CD14-positive monocyte (primary cell): ENCODE data around the gene ALG3. TPM values are rescaled to one million over a fixed set of nuclear protein-coding genes. Genes with fewer than 3 reads are reported as not detected.

Source experiments
- DNase-seq, 3 donors: peaks; one replicate each; pipeline ENCODE4 v3.0.0-alpha.2; 2011 to 2022
- H2AFZ ChIP-seq: 2 replicates; pipeline ENCODE4 v1.6.0; 2012; ENCODE audit warnings: mild to moderate bottlenecking, low read depth, low read length, inconsistent platforms; ENCODE audit not compliant: insufficient read depth, poor library complexity, severe bottlenecking
- H3K27ac ChIP-seq, 2 donors: 1 replicate in 1 of 2; 2 replicates in 1 of 2; pipeline ENCODE4 v1.5.1; 2012 to 2013; ENCODE audit warnings: low read length in 2 of 2, control low read depth in 1 of 2, inconsistent platforms in 1 of 2, low read depth in 1 of 2, mild to moderate bottlenecking in 1 of 2
- H3K27me3 ChIP-seq, 2 donors: one replicate each; pipeline versions ENCODE4 v1.6.0 to v1.6.1; 2011 to 2013; ENCODE audit warnings: low read length in 2 of 2; ENCODE audit not compliant: control insufficient read depth in 2 of 2, insufficient read depth in 2 of 2
- H3K36me3 ChIP-seq, 2 donors: replicated peaks in 1 of 2; 1 replicate in 1 of 2; 2 replicates in 1 of 2; pipeline versions ENCODE4 v1.5.1 to v1.6.1; 2012 to 2013; ENCODE audit warnings: low read length in 2 of 2, control low read depth in 1 of 2, inconsistent platforms in 1 of 2, mild to moderate bottlenecking in 1 of 2; ENCODE audit not compliant: insufficient read depth in 2 of 2, control insufficient read depth in 1 of 2
- H3K4me1 ChIP-seq, 2 donors: 1 replicate in 1 of 2; 2 replicates in 1 of 2; pipeline versions ENCODE4 v1.5.1 to v1.6.1; 2012 to 2013; ENCODE audit warnings: low read length in 2 of 2, control low read depth in 1 of 2, inconsistent platforms in 1 of 2, mild to moderate bottlenecking in 1 of 2, moderate library complexity in 1 of 2; ENCODE audit not compliant: insufficient read depth in 2 of 2, control insufficient read depth in 1 of 2
- H3K4me2 ChIP-seq: replicated peaks from 2 replicates; pipeline ENCODE3; 2012; ENCODE audit warnings: low read length, moderate library complexity, mild to moderate bottlenecking; ENCODE audit not compliant: poor library complexity, severe bottlenecking; ENCODE audit errors: extremely low read depth
- H3K4me3 ChIP-seq, 3 experiments: fragments of 200-600 bp in 1 of 3; sonication (generic) in 1 of 3; replicated peaks in 1 of 3; 1 replicate in 2 of 3; 2 replicates in 1 of 3; pipeline ENCODE4 v1.5.1; 2011 to 2013; ENCODE audit warnings: low read length in 3 of 3, mild to moderate bottlenecking in 3 of 3, control low read depth in 2 of 3, low read depth in 2 of 3, inconsistent platforms in 1 of 3, moderate library complexity in 1 of 3
- H3K79me2 ChIP-seq: 2 replicates; pipeline ENCODE4 v1.6.0; 2012; ENCODE audit warnings: mild to moderate bottlenecking, control low read depth, inconsistent platforms, low read length, moderate library complexity; ENCODE audit not compliant: insufficient read depth
- H3K9ac ChIP-seq: 2 replicates; pipeline ENCODE4 v1.6.0; 2017; ENCODE audit warnings: low read length, mild to moderate bottlenecking; ENCODE audit not compliant: insufficient read depth, poor library complexity, severe bottlenecking
- H3K9me3 ChIP-seq, 2 donors: replicated peaks in 1 of 2; 1 replicate in 1 of 2; 2 replicates in 1 of 2; pipeline versions ENCODE4 v1.5.1 to v1.6.1; 2012 to 2013; ENCODE audit warnings: low read length in 2 of 2, control low read depth in 1 of 2; ENCODE audit not compliant: control insufficient read depth in 1 of 2, insufficient read depth in 1 of 2
- H4K20me1 ChIP-seq: 2 replicates; pipeline ENCODE4 v1.6.0; 2012; ENCODE audit warnings: mild to moderate bottlenecking, low read length, control low read depth, moderate library complexity; ENCODE audit not compliant: insufficient read depth
- H3K27ac Mint-ChIP-seq, 7 donors: one replicate each; pipeline ENCODE4 v1.8.0; 2020; ENCODE audit warnings: mild to moderate bottlenecking in 7 of 7, mixed read lengths in 7 of 7, moderate library complexity in 6 of 7, inconsistent platforms in 2 of 7
- H3K27me3 Mint-ChIP-seq, 3 donors: one replicate each; pipeline ENCODE4 v1.8.0; 2021 to 2022; ENCODE audit warnings: low read depth in 3 of 3, mild to moderate bottlenecking in 3 of 3, mixed read lengths in 3 of 3, moderate library complexity in 3 of 3, inconsistent platforms in 1 of 3
- H3K36me3 Mint-ChIP-seq, 2 donors: one replicate each; pipeline ENCODE4 v1.8.0; 2020; ENCODE audit warnings: mixed read lengths in 2 of 2, inconsistent platforms in 1 of 2, mild to moderate bottlenecking in 1 of 2
- H3K4me1 Mint-ChIP-seq: one replicate; pipeline ENCODE4 v1.8.0; 2020; ENCODE audit warnings: mild to moderate bottlenecking, mixed read lengths
- H3K4me3 Mint-ChIP-seq, 2 donors: one replicate each; pipeline ENCODE4 v1.8.0; 2020; ENCODE audit warnings: mild to moderate bottlenecking in 2 of 2, mixed read lengths in 2 of 2, moderate library complexity in 1 of 2
- H3K9me3 Mint-ChIP-seq, 7 donors: one replicate each; pipeline ENCODE4 v1.8.0; 2020 to 2022; ENCODE audit warnings: mixed read lengths in 7 of 7, mild to moderate bottlenecking in 6 of 7, moderate library complexity in 6 of 7, inconsistent platforms in 2 of 7
- WGBS: methylation state at CpG from one replicate; pipeline ENCODE4 v1.1.5; 2013; ENCODE audit warnings: missing lambda C conversion rate; ENCODE audit not compliant: insufficient coverage; 5-methylcytosine and 5-hydroxymethylcytosine counted together
- intact Hi-C, 2 donors: fragments of 100-400 bp; cut with micrococcal nuclease; formaldehyde crosslinking; loops; one replicate each; pipeline versions ENCODE4 v1.15.0 to v1.15.1; 2023
- polyA plus RNA-seq, 3 donors: library from polyadenylated mRNA; depleted of rRNA in 1 of 3; unstranded in 2 of 3; stranded (reverse) in 1 of 3; fragments of 300-500 nt in 2 of 3; fragments of >200 nt in 1 of 3; fragmentation: Illumina TruSeq in 2 of 3; gene quantifications; 1 replicate in 2 of 3; 2 replicates in 1 of 3; pipeline ENCODE4 v1.2.3, GENCODE V29; 2012 to 2021
- TF ChIP-seq, protein P1 (sequence below): fragments of 200-600 bp; IDR thresholded peaks from one replicate; pipeline ENCODE4 v1.8.0; 2022; ENCODE audit warnings: antibody characterized with exemption, mild to moderate bottlenecking

Gene ALG3
- polyA plus RNA-seq, 3 donors: 29.0 to 60.8 (median 56.4) TPM

- Mint-ChIP-seq H3K4me1 (peaks cover 8% of the 10 kb centered on the region), H3K27me3 (peaks cover 54 to 70% (median 57%) of the 10 kb centered on the region in 3 donors), H3K36me3 (no peaks in the 10 kb centered on the region), H3K4me3 (peak overlapping the region in 1 of 2 donors; percentile 81), H3K27ac (peak overlapping the region in 1 of 7 donors; percentile 47), H3K9me3 (peaks cover 0 to 16% (median 6%) of the 10 kb centered on the region in 7 donors)
- peaks cover 0 to 15% of the 10 kb centered on the region in 2 donors for H3K9me3 ChIP-seq
- DNase-seq: no peak
- intact Hi-C loops: no loop called here
- H3K36me3 ChIP-seq: no peaks in the 10 kb centered on the region
- H2AFZ ChIP-seq: no peak overlapping the region
- H3K27ac ChIP-seq: no peak overlapping the region
- 58% methylated on average over 3 of the region's 3 CpGs for WGBS
- H3K79me2 ChIP-seq: no peaks in the 10 kb centered on the region
- no peaks in the 10 kb centered on the region for H4K20me1 ChIP-seq
- H3K9ac ChIP-seq: no peak overlapping the region
- peaks cover 49 to 57% of the 10 kb centered on the region in 2 donors for H3K27me3 ChIP-seq
- no peak overlapping the region for H3K4me3 ChIP-seq
- no peak overlapping the region for H3K4me2 ChIP-seq
- TF ChIP-seq, protein P1, sequence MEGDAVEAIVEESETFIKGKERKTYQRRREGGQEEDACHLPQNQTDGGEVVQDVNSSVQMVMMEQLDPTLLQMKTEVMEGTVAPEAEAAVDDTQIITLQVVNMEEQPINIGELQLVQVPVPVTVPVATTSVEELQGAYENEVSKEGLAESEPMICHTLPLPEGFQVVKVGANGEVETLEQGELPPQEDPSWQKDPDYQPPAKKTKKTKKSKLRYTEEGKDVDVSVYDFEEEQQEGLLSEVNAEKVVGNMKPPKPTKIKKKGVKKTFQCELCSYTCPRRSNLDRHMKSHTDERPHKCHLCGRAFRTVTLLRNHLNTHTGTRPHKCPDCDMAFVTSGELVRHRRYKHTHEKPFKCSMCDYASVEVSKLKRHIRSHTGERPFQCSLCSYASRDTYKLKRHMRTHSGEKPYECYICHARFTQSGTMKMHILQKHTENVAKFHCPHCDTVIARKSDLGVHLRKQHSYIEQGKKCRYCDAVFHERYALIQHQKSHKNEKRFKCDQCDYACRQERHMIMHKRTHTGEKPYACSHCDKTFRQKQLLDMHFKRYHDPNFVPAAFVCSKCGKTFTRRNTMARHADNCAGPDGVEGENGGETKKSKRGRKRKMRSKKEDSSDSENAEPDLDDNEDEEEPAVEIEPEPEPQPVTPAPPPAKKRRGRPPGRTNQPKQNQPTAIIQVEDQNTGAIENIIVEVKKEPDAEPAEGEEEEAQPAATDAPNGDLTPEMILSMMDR: no peak
- H3K4me1 ChIP-seq: peaks cover 4 to 8% of the 10 kb centered on the region in 2 donors
Observed at GRCh38 chr3:184231671-184232070, 17.1 kb downstream of the ALG3 start.

DNA sequence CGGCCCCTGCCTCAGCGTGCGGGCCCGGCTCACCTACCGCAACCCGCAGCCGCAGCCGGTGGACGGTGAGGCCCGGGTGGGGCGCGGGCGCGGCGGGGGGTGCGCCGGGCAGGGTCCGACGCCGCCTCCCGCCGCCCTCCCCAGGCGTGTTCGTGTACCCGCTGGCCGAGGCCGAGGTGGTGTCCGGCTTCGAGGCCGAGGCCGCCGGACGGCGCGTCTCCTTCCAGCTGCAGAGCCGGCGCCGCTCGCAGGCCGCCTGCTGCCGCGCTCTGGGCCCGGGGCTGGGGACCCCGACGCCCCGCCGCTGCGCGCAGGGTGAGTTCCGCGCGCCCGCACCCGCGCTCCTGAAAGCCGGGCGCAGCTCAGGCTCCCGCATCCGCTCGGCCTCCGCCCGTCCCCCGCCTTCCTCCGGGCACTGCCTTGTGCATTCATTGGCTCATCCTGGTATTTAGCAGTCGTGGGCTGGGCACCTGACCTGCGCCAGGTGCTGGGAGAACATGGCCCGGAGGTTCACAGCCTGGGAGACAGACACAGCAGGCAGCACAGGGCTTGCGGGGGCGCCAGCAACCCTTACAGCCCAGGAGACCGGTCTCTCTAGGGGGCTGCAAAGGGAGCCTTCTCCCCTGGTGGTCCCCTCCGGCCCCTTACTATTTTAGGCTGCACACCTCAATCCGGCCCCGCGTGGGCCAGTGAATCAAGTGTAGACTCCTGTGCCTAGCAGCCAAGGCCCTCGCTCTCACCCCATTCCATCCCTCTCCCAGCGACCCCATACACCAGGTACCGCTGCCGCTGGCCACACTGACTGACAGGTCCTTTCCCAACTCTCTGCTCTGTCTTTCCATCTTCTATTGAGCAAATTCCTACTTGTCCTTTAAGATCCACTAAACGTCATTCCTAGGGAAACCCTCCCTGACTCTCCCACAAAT lies 17.9 kb downstream of the ALG3 start:
- Histone ChIP-seq H3K4me1 (peaks cover 4 to 8% of the 10 kb centered on the region in 2 donors), H3K4me2 (peak overlapping the region; percentile 15), H3K9ac (no peak overlapping the region), H3K79me2 (no peaks in the 10 kb centered on the region), H3K9me3 (peaks cover 0 to 15% of the 10 kb centered on the region in 2 donors), H4K20me1 (no peaks in the 10 kb centered on the region), H3K4me3 (no peak overlapping the region), H3K27me3 (peaks cover 50 to 60% of the 10 kb centered on the region in 2 donors), H3K27ac (no peak overlapping the region), H3K36me3 (no peaks in the 10 kb centered on the region), H2AFZ (no peak overlapping the region)
- Mint-ChIP-seq H3K27ac (peak overlapping the region in 1 of 7 donors; percentile 47), H3K36me3 (no peaks in the 10 kb centered on the region), H3K9me3 (peaks cover 0 to 16% (median 6%) of the 10 kb centered on the region in 7 donors), H3K4me3 (peak overlapping the region in 1 of 2 donors; percentile 81), H3K27me3 (peaks cover 58 to 76% (median 64%) of the 10 kb centered on the region in 3 donors), H3K4me1 (peaks cover 8% of the 10 kb centered on the region)
- DNase-seq: no peak
- intact Hi-C loops: no loop called here
- TF ChIP-seq, protein P1: no peak
- WGBS: 6% methylated on average over 79 of the region's 79 CpGs
